Measurements from ENCODE around the gene RTN3.
A peak's percentile ranks its signal among the peaks of the same experiment; 100 is the strongest.
"Not testable (repeated sequence)": the region's sequence is repeated elsewhere in the genome, so short reads cannot be mapped to it uniquely, and the experiment has no call there.

The RTN3 gene

GRCh38 chr11:63681321-63682065, at the start of gene RTN3:
TSS of gene RTN3 (plus strand) at chr11:63681500. CDS start at chr11:63681637, 137 bp downstream.
- peak; percentile 99 for DNase-seq (ENCODE audit: low read depth, low spot score)

GRCh38 chr11:63635762-63636465, 45.4 kb upstream of the RTN3 start:
- DNase-seq (ENCODE audit: low read depth, low spot score), result peak; percentile 77

- DNase-seq (ENCODE audit: low read depth, low spot score), result not testable (repeated sequence)
These were observed 42.9 kb upstream of the RTN3 start for GRCh38 chr11:63638436-63638835.

GRCh38 chr11:63639199-63639832, 42.0 kb upstream of the RTN3 start:
- DNase-seq (ENCODE audit: low read depth, low spot score), result no peak

GRCh38 chr11:63641727-63642126, 39.6 kb upstream of the RTN3 start:
- no peak for DNase-seq (ENCODE audit: low read depth, low spot score)

- DNase-seq (ENCODE audit: low read depth, low spot score), result no peak
These were observed 38.1 kb upstream of the RTN3 start for GRCh38 chr11:63643205-63643604.

GRCh38 chr11:63652671-63653070, 28.6 kb upstream of the RTN3 start:
- no peak for DNase-seq (ENCODE audit: low read depth, low spot score)

GRCh38 chr11:63660972-63661371, 20.3 kb upstream of the RTN3 start:
- no peak for DNase-seq (ENCODE audit: low read depth, low spot score)

GRCh38 chr11:63663809-63664208, 17.5 kb upstream of the RTN3 start:
- DNase-seq (ENCODE audit: low read depth, low spot score), result no peak

- DNase-seq (ENCODE audit: low read depth, low spot score), result no peak
These were observed 14.4 kb upstream of the RTN3 start for GRCh38 chr11:63666874-63667273.

- DNase-seq (ENCODE audit: low read depth, low spot score), result no peak
These were observed 13.1 kb upstream of the RTN3 start for GRCh38 chr11:63667995-63668795.

- DNase-seq (ENCODE audit: low read depth, low spot score), result no peak
These were observed 11.2 kb upstream of the RTN3 start for GRCh38 chr11:63670096-63670432.

- DNase-seq (ENCODE audit: low read depth, low spot score), result peak; percentile 52
These were observed 10.6 kb upstream of the RTN3 start for GRCh38 chr11:63670433-63671321.

- peak; percentile 99 for DNase-seq (ENCODE audit: low read depth, low spot score)
These were observed 9.8 kb upstream of the RTN3 start, which contains the start of gene ATL3 for GRCh38 chr11:63671322-63672155. TSS of gene ATL3 (minus strand) at chr11:63671376. CDS start at chr11:63671335, 41 bp downstream.

GRCh38 chr11:63672156-63672463, 9.2 kb upstream of the RTN3 start:
- no peak for DNase-seq (ENCODE audit: low read depth, low spot score)

- no peak for DNase-seq (ENCODE audit: low read depth, low spot score)
These were observed 8.3 kb upstream of the RTN3 start for GRCh38 chr11:63672936-63673539.

GRCh38 chr11:63673579-63673978, 7.7 kb upstream of the RTN3 start:
- no peak for DNase-seq (ENCODE audit: low read depth, low spot score)

- DNase-seq (ENCODE audit: low read depth, low spot score), result no peak
These were observed 423 bp upstream of the RTN3 start for GRCh38 chr11:63680834-63681320.
